Effector memory CD4-positive, alpha-beta T cell (primary cell): Measurements from ENCODE around the gene SLC25A27.
A peak's percentile ranks its signal among the peaks of the same experiment; 100 is the strongest.

ENCODE experiments used
- DNase-seq, 3 donors: peaks; one replicate each; pipeline ENCODE4 v3.0.0-alpha.2; 2020
- H3K27ac ChIP-seq: 2 replicates; pipeline ENCODE4 v1.7.0; 2013; ENCODE audit warnings: mild to moderate bottlenecking, low read length, moderate library complexity; ENCODE audit not compliant: insufficient read depth, poor library complexity, severe bottlenecking
- H3K27me3 ChIP-seq: replicated peaks from 2 replicates; pipeline ENCODE4 v1.7.0; 2013; ENCODE audit warnings: mild to moderate bottlenecking, low read length; ENCODE audit not compliant: insufficient read depth, control insufficient read depth, poor library complexity, severe bottlenecking
- H3K36me3 ChIP-seq: 2 replicates; pipeline ENCODE4 v1.7.0; 2013; ENCODE audit warnings: mild to moderate bottlenecking, low read length, moderate library complexity; ENCODE audit not compliant: control insufficient read depth, insufficient read depth
- H3K4me1 ChIP-seq: 2 replicates; pipeline ENCODE4 v1.7.0; 2013; ENCODE audit warnings: low read length, mild to moderate bottlenecking; ENCODE audit not compliant: control insufficient read depth, insufficient read depth, poor library complexity, severe bottlenecking
- H3K4me3 ChIP-seq: 2 replicates; pipeline ENCODE4 v1.7.0; 2013; ENCODE audit warnings: low read length, low read depth, mild to moderate bottlenecking; ENCODE audit not compliant: insufficient read depth, poor library complexity, severe bottlenecking
- H3K9me3 ChIP-seq: 2 replicates; pipeline ENCODE4 v1.7.0; 2013; ENCODE audit warnings: mild to moderate bottlenecking, low read length, moderate library complexity; ENCODE audit not compliant: control insufficient read depth
- total RNA-seq, 3 donors: gene quantifications; one replicate each; lab custom pipeline; 2026; lab: John Stamatoyannopoulos, UW

The SLC25A27 gene, protein sequence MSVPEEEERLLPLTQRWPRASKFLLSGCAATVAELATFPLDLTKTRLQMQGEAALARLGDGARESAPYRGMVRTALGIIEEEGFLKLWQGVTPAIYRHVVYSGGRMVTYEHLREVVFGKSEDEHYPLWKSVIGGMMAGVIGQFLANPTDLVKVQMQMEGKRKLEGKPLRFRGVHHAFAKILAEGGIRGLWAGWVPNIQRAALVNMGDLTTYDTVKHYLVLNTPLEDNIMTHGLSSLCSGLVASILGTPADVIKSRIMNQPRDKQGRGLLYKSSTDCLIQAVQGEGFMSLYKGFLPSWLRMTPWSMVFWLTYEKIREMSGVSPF
- total RNA-seq = 0 to 0.77 (median 0.52) reads per million in 3 donors

DNA sequence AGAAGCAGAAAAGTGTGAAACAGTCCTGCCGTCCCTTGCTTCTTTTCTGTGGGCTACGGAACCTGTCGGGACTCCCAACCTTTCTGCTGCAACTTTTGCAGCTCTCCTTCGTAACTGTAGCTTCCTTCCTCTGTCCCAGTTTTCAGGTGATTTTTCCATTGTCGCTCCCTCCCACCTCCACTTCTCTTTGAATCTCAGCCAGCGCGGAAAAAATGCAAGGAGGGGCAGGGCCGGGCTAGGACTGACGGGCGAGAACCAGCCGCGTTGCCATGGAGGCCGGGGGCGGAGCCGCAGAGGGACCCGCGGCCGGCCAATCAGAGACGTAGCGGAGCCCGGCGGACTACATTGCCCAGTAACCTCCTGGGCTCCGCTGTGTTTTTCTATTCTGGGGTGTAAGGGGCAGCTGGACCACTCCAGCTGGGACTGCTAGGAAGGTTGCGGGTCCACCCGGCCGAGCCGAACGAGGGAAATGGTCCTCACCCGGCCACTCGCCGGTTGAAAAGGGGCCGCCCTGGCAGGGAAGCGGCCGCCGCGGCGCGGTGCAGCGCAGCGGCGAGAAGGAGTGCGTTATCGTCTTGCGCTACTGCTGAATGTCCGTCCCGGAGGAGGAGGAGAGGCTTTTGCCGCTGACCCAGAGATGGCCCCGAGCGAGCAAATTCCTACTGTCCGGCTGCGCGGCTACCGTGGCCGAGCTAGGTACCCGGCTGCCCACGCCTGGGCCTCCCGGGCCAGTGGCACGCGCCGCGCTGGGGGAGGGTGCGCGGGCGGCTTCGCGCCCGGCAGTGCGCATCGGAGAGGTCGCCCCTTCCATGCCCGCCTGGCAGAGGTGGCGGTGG lies at the start of gene SLC25A27, which contains the start of gene CYP39A1:
TSS of gene SLC25A27 (plus strand) at position 373 of the 836 bp plus-strand sequence. CDS start at position 591, 218 bp downstream.
TSS of gene CYP39A1 (minus strand) at position 216 of the 836 bp plus-strand sequence. CDS start 236 bp downstream, outside the sequence.
- peak within 1 kb of the TSS; percentile 86 for H3K4me3 ChIP-seq
- H3K27me3 ChIP-seq = no peaks in the 10 kb centered on the region
- no peak within 1 kb of the TSS for H3K27ac ChIP-seq
- no peaks in the 10 kb centered on the region for H3K36me3 ChIP-seq
- peak; percentile 8 to 44 (median 42) for DNase-seq
- no peaks in the 10 kb centered on the region for H3K4me1 ChIP-seq
- no peaks in the 10 kb centered on the region for H3K9me3 ChIP-seq

DNA sequence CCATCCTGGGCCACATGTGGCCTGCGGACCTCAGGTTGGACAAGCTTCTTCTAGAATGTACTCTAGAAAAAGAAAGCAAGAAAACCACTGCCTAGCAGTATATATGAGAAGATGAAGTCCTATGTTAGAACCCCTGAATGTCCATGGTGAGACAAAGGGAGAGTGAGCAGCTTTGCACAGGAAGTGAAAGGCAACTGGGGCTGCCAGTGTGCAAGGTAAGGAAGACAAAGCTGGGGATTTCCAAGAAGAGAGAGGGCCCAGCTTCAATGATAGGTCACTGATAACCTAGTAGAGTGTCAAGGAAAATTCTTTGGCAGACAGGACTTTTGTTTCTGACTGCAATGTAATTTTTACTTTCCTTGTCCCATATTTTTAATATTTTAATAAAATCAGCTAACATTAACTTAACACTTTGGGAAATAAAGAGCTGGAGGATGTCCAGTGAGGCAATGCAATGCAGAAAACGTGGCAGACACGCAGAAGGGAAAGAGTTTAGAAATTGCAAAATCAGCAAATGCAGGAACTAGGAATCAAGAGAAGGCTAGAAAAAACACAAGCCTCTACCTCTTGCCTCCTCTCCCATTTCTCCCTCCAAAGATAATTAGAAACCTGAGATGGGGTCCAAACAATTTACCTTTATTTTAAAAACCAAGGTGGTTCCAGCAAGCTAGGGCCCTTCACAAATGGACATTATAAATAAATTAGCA lies 47.5 kb upstream of the SLC25A27 start:
- Histone ChIP-seq H3K27me3 (no peaks in the 10 kb centered on the region), H3K4me1 (no peaks in the 10 kb centered on the region), H3K27ac (no peak overlapping the region), H3K36me3 (no peaks in the 10 kb centered on the region), H3K4me3 (no peak overlapping the region), H3K9me3 (no peaks in the 10 kb centered on the region)
- no peak for DNase-seq

- Histone ChIP-seq H3K36me3 (no peaks in the 10 kb centered on the region), H3K4me3 (no peak overlapping the region), H3K4me1 (no peaks in the 10 kb centered on the region), H3K27ac (no peak overlapping the region), H3K9me3 (no peaks in the 10 kb centered on the region), H3K27me3 (no peaks in the 10 kb centered on the region)
- no peak for DNase-seq
Measured at GRCh38 chr6:46606338-46606737, 46.4 kb upstream of the SLC25A27 start.

- no peak overlapping the region for H3K4me3 ChIP-seq
- no peak overlapping the region for H3K27ac ChIP-seq
- no peaks in the 10 kb centered on the region for H3K9me3 ChIP-seq
- no peaks in the 10 kb centered on the region for H3K4me1 ChIP-seq
- no peaks in the 10 kb centered on the region for H3K36me3 ChIP-seq
- H3K27me3 ChIP-seq = no peaks in the 10 kb centered on the region
- DNase-seq = no peak
Measured at GRCh38 chr6:46610862-46611553, 41.8 kb upstream of the SLC25A27 start.

DNA sequence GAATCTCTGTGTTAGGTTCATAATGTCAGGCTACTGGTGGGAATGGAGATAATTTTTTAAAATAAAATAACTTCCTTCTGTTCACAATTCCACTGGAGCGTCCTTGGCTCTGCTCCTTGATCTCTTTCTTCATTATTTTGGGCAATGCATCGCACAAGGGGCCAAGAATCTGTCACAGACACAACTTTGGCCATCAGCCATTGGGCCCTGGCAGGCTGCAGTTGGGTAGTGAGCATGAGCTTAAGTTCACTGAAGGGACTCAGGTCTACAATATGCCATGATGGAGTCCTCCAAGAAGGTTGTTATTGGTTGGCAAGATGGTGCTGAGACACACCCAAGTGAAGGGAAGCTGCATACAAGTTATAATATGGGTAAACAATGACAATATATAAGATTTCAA lies 40.1 kb upstream of the SLC25A27 start:
- no peaks in the 10 kb centered on the region for H3K36me3 ChIP-seq
- no peak overlapping the region for H3K27ac ChIP-seq
- H3K4me3 ChIP-seq = no peak overlapping the region
- DNase-seq = no peak
- no peaks in the 10 kb centered on the region for H3K27me3 ChIP-seq
- H3K4me1 ChIP-seq = no peaks in the 10 kb centered on the region
- no peaks in the 10 kb centered on the region for H3K9me3 ChIP-seq

- no peak overlapping the region for H3K27ac ChIP-seq
- H3K4me1 ChIP-seq = no peaks in the 10 kb centered on the region
- DNase-seq = no peak
- no peaks in the 10 kb centered on the region for H3K9me3 ChIP-seq
- H3K27me3 ChIP-seq = peaks cover 2% of the 10 kb centered on the region
- no peak overlapping the region for H3K4me3 ChIP-seq
- no peaks in the 10 kb centered on the region for H3K36me3 ChIP-seq
Measured at GRCh38 chr6:46618726-46619125, 34.0 kb upstream of the SLC25A27 start.

DNA sequence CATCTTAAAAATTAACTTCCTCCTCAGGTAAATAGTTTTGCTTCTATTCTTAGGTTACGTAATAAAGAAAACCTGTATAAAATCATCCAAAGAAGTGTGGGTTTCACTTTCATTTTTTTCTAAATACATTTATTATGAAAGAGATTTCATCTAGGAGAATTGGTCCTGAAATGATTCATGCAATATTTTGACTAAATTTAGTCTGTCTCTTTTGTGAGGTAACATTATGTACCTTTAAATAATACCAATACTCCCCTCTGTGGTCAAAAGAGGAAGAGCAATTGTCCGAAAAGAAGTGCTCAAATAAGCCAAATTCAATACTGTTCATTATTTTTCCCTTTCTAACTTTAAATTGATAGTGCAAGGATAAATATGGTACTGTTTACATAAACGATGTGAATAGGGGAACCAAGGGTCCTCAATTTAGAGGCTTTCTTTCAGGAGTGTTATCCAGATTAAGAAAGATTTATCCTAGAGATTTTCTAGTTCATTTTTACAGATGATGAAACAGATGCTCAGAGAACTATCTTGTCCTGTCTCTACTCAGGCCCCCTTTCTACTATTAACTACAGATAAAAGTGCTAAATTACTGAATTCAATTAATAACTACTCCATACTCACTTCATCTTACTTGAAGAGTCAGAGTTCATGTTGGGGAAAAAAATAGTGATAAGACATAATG lies 26.4 kb upstream of the SLC25A27 start:
- H3K27me3 ChIP-seq = no peaks in the 10 kb centered on the region
- H3K4me1 ChIP-seq = no peaks in the 10 kb centered on the region
- DNase-seq = no peak
- no peak overlapping the region for H3K27ac ChIP-seq
- no peak overlapping the region for H3K4me3 ChIP-seq
- no peaks in the 10 kb centered on the region for H3K9me3 ChIP-seq
- no peaks in the 10 kb centered on the region for H3K36me3 ChIP-seq

DNA sequence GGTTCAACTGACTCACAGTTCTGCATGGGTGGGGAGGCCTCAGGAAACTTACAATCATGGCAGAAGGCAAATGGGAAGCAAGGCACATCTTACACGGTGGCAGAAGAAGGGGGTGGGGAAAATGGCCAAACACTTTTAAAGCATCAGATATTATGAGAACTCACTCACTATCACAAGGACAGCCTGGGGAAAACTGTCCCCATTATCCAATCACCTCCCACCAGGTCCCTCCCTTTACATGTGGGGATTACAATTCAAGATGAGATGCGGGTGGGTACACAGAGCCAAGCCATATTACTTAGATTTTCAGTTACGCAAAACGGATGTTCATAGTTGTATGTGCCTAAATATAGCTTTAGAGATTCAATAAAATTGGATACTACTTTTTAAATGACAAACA lies 25.8 kb upstream of the SLC25A27 start:
- no peak overlapping the region for H3K4me3 ChIP-seq
- no peak for DNase-seq
- H3K27me3 ChIP-seq = no peaks in the 10 kb centered on the region
- H3K36me3 ChIP-seq = no peaks in the 10 kb centered on the region
- no peak overlapping the region for H3K27ac ChIP-seq
- H3K4me1 ChIP-seq = no peaks in the 10 kb centered on the region
- no peaks in the 10 kb centered on the region for H3K9me3 ChIP-seq

DNA sequence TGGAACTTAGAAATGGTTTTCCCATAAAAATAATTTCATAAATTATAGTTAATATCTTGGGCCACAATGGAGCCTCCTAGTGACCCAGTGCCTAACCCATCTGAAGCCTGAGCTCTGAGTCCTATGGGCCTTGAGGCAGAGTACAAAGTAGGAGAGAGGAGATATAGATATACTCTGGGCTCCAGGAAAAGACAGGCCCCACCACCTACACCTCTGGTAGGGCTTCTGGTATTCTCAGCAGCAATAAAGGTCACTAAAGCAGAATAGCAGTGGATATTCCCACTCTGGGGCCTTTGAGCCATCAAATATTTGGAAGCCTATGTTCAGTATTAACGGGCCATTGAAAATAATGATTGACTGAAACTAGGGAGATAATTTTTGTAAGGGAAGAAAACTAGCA lies 24.3 kb upstream of the SLC25A27 start:
- DNase-seq = no peak
- Histone ChIP-seq H3K27me3 (no peaks in the 10 kb centered on the region), H3K9me3 (no peaks in the 10 kb centered on the region), H3K27ac (no peak overlapping the region), H3K4me1 (no peaks in the 10 kb centered on the region), H3K36me3 (no peaks in the 10 kb centered on the region), H3K4me3 (no peak overlapping the region)
